Natural killer cell treated with Interleukin-12 subunit alpha and Interleukin-12 subunit beta and Interleukin-15 and Interleukin-18, amount 100 ng/mL, for 72 hours (primary cell): Measurements from ENCODE around the gene KIDINS220. TPM values are rescaled to one million over a fixed set of nuclear protein-coding genes. Genes with fewer than 3 reads are reported as not detected.

ENCODE experiments used
- ATAC-seq, 2 donors: fragments of 150-1000 bp; cut with Tn5 transposase in 1 of 2; sonication (Bioruptor Pico), chemical (Tn5 transposase) in 1 of 2; 2 replicates each; pipeline ENCODE4 v1.10.0; 2021
- DNase-seq: peaks from one replicate; pipeline ENCODE4 v3.0.0; 2022; ENCODE audit warnings: low spot score
- H3K27ac Mint-ChIP-seq, 2 donors: 1 replicate in 1 of 2; 2 replicates in 1 of 2; pipeline ENCODE4 v1.8.0; 2022; ENCODE audit warnings: mixed read lengths in 2 of 2, mild to moderate bottlenecking in 1 of 2, moderate library complexity in 1 of 2
- H3K27me3 Mint-ChIP-seq, 2 donors: 1 replicate in 1 of 2; 2 replicates in 1 of 2; pipeline ENCODE4 v1.8.0; 2022; ENCODE audit warnings: mixed read lengths in 2 of 2
- H3K36me3 Mint-ChIP-seq: one replicate; pipeline ENCODE4 v1.8.0; 2022; ENCODE audit warnings: mixed read lengths
- H3K4me1 Mint-ChIP-seq, 2 donors: 1 replicate in 1 of 2; 2 replicates in 1 of 2; pipeline ENCODE4 v1.8.0; 2022; ENCODE audit warnings: low read depth in 2 of 2, mixed read lengths in 2 of 2, mild to moderate bottlenecking in 1 of 2
- H3K4me3 Mint-ChIP-seq: one replicate; pipeline ENCODE4 v1.8.0; 2022; ENCODE audit warnings: mixed read lengths
- H3K9me3 Mint-ChIP-seq: 2 replicates; pipeline ENCODE4 v1.8.0; 2022; ENCODE audit warnings: mixed read lengths
- total RNA-seq, 2 donors: library from RNA; stranded (reverse); gene quantifications; one replicate each; pipeline ENCODE4 v1.2.3, GENCODE V29; 2022

KIDINS220 gene
- total RNA-seq, 2 donors from 2014 or later, result 39.1 to 43.8 TPM

DNA sequence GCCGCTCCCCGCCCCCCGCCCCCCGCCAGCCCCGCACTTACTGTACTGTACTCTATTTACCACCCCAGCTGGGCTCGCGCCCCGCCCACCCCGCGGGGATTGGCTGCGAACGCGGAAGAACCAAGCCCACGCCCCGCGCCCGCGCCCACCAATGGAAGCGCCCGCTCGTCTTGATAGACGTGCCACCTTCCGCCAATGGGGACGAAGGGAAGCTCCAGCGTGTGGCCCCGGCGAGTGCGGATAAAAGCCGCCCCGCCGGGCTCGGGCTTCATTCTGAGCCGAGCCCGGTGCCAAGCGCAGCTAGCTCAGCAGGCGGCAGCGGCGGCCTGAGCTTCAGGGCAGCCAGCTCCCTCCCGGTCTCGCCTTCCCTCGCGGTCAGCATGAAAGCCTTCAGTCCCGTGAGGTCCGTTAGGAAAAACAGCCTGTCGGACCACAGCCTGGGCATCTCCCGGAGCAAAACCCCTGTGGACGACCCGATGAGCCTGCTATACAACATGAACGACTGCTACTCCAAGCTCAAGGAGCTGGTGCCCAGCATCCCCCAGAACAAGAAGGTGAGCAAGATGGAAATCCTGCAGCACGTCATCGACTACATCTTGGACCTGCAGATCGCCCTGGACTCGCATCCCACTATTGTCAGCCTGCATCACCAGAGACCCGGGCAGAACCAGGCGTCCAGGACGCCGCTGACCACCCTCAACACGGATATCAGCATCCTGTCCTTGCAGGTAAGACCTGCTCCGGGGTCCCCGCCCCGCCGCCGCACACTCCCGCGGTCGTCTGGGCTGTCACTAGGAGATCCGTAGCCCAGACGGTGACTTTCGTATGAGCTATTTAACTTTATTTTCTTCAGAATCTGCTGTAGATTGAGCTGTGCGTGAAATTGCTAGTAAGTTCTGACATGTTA, 155.4 kb downstream of the KIDINS220 start, which contains the start of gene ID2:
Gene ID2, plus strand, starts transcription at position 271 of the 907 bp plus-strand sequence. Its CDS starts 110 bp downstream, at position 381.
- H3K9me3 Mint-ChIP-seq, result no peaks in the 10 kb centered on the region
- DNase-seq (peak; percentile 100), ATAC-seq (peak; percentile 83)
- peak within 1 kb of the TSS; percentile 98 for H3K4me3 Mint-ChIP-seq
- H3K4me1 Mint-ChIP-seq, result peaks cover 51 to 53% of the 10 kb centered on the region in 2 donors
- peaks cover 0 to 4% of the 10 kb centered on the region in 2 donors for H3K27me3 Mint-ChIP-seq
- peaks cover 26% of the 10 kb centered on the region for H3K36me3 Mint-ChIP-seq
- H3K27ac Mint-ChIP-seq, result peak within 1 kb of the TSS; percentile 84 to 99

DNA sequence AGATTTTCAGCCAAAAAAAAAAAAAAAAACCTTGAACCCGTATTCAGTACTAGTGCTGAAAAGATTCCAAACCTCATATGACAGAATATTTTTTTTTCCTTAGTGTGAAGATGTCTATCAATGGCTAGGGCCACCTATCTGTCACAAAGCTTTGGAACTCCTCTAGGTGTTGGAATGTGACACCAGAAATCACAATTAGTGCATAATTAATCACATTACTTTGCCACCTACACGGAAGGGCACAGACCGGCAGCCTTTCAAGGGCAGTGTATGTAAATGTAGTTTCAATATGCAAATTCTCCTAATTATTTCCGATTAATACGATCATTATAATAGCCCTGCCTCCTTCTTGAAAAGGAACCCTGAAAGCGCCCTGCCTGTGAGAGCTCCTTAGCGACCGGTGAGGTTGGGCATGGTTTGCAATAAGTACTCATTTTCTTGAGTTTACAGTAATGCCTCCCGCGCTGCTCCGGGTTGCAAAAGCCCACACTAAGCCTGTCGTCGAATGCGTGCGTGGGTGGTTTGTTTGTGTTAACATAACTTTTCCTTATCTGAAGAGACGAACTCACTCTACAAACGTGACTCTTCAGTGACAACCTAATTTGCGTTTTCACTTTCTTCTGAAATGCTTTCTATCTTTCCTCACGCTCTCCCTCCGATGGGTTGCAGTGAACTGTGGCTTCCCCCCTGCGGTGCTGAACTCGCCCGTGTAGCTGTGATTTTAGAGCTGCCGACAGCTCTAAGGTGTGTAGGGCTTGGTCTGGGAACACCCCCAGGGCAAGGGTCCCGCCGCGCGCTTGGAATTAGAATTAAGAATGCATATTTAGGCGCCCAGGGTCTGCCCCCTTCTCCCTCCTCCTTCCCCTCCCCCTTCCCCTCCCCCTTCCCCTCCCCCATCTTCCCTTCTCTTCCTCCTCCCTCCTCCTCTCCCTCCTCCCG, 156.3 kb downstream of the KIDINS220 start:
- DNase-seq (peak; percentile 81), ATAC-seq (no peak)
- H3K27me3 Mint-ChIP-seq, result peaks cover 0 to 7% of the 10 kb centered on the region in 2 donors
- peak overlapping the region; percentile 84 to 99 for H3K27ac Mint-ChIP-seq
- peak overlapping the region; percentile 98 for H3K4me3 Mint-ChIP-seq
- no peaks in the 10 kb centered on the region for H3K9me3 Mint-ChIP-seq
- peaks cover 51 to 53% of the 10 kb centered on the region in 2 donors for H3K4me1 Mint-ChIP-seq
- H3K36me3 Mint-ChIP-seq, result peaks cover 26% of the 10 kb centered on the region

DNA sequence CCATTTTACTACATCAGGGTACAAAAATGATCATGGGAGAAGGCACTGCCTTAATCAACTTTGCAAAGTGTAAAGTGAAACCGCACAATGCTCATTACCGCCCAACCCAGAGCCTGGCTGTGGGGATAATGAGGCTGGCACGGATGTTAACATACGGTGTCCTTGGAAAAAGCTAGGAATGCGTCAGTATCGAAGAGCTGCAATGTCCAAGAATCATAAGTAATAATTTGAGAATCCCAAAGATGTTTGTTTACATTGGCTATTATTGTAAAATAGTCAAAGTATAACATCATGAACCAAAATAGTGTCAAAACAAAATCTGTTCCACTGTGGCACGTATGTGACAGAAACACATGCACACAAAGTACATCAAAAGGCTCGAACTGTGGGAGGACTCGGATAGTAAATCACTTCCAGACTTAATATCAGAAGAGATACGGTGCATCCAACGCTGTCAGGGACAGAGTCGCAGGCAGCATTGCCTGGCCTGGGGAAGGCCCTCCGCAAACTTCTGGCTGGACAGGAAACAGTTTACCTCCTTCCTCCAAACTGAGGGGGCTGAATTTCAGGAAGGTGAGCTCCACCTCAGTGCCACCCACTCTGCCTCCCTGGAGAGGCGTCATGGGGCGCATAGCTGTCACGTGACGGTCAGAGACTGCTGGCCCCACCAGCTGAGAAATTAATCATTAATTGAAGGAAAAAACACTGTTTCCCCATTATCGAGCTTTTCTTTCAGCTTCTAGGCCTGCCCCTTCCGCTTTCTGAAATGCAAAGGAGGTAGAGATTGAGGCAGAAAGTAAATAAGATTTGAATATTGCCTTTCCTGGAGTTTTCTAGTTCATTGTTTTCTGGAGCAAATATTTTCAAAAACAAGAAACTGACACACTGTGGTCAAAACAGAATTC, 157.3 kb downstream of the KIDINS220 start:
- no peaks in the 10 kb centered on the region for H3K9me3 Mint-ChIP-seq
- H3K4me3 Mint-ChIP-seq, result peak overlapping the region; percentile 98
- H3K27me3 Mint-ChIP-seq, result peaks cover 0 to 10% of the 10 kb centered on the region in 2 donors
- ATAC-seq (no peak), DNase-seq (no peak)
- H3K4me1 Mint-ChIP-seq, result peaks cover 51 to 52% of the 10 kb centered on the region in 2 donors
- H3K27ac Mint-ChIP-seq, result peak overlapping the region; percentile 64 to 92
- H3K36me3 Mint-ChIP-seq, result peaks cover 26% of the 10 kb centered on the region

- peaks cover 2% of the 10 kb centered on the region for H3K9me3 Mint-ChIP-seq
- H3K27ac Mint-ChIP-seq, result peak overlapping the region; percentile 64 to 92
- no peak for DNase-seq
- peak overlapping the region; percentile 98 for H3K4me3 Mint-ChIP-seq
- H3K36me3 Mint-ChIP-seq, result peaks cover 26% of the 10 kb centered on the region
- peaks cover 47 to 49% of the 10 kb centered on the region in 2 donors for H3K4me1 Mint-ChIP-seq
- peaks cover 1 to 12% of the 10 kb centered on the region in 2 donors for H3K27me3 Mint-ChIP-seq
- ATAC-seq, result no peak
Observed at GRCh38 chr2:8679567-8679826, 157.9 kb downstream of the KIDINS220 start.

Other genes starting within 250 kb of the KIDINS220 start
- gene ID2, start 155.6 kb downstream of the KIDINS220 start, total RNA-seq, result 100 to 1,000 TPM; 247 to 279 TPM
- 1 to 10 TPM; 2.7 to 8.0 TPM for gene MBOAT2, start 166.1 kb upstream of the KIDINS220 start, total RNA-seq